ENCODE data around the gene ATMIN.

GRCh38 chr16:81077076-81077940 is 41.7 kb downstream of the ATMIN start, which contains the start of gene C16orf46:
- TF ChIP-seq CTCF (IDR thresholded peaks at IDR 0.05): no peak
- peak in 2 of 3 donors; percentile 75 to 78 for TF ChIP-seq POLR2AphosphoS5 (IDR thresholded peaks at IDR 0.05)
- TF ChIP-seq POLR2A (IDR thresholded peaks at IDR 0.05): peak in 1 of 2 donors; percentile 80
- TF ChIP-seq EP300 (IDR thresholded peaks at IDR 0.05): no peak

Data from suprapubic skin (tissue), 4 donors.